Stimulated activated CD8-positive, alpha-beta memory T cell treated with anti-CD3 and anti-CD28 coated beads, Interleukin-7, amount 100 ng/mL, for 48 hours (primary cell): ENCODE measurements around the gene DIS3L2.
"Not testable (repeated sequence)": the region's sequence is repeated elsewhere in the genome, so short reads cannot be mapped to it uniquely, and the experiment has no call there.

Experiments used
- DNase-seq, 2 donors: peaks; one replicate each; pipeline ENCODE4 v3.0.0-alpha.2; 2020; ENCODE audit warnings: low read depth in 1 of 2; ENCODE audit errors: extremely low read depth in 1 of 2

The DIS3L2 gene

DNA sequence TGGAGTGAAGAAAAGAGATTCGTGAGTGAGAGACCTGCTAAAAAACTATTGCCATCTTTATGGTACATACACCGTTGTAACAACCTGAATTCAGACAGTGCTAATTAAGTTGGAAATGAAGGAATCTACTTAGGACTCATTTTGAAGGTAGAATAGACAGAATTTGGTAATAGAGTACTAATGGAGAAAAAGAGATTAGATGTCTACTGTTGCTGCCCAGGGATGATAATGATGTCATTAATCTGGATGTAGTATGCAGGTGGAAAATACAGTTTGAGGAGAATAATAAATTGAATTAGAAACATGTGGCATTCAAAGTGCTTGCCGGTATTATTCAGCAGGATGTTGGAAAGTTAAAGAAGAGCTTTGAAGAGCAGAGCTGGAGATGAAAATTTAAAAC lies 44.7 kb downstream of the DIS3L2 start:
- DNase-seq = no peak

DNA sequence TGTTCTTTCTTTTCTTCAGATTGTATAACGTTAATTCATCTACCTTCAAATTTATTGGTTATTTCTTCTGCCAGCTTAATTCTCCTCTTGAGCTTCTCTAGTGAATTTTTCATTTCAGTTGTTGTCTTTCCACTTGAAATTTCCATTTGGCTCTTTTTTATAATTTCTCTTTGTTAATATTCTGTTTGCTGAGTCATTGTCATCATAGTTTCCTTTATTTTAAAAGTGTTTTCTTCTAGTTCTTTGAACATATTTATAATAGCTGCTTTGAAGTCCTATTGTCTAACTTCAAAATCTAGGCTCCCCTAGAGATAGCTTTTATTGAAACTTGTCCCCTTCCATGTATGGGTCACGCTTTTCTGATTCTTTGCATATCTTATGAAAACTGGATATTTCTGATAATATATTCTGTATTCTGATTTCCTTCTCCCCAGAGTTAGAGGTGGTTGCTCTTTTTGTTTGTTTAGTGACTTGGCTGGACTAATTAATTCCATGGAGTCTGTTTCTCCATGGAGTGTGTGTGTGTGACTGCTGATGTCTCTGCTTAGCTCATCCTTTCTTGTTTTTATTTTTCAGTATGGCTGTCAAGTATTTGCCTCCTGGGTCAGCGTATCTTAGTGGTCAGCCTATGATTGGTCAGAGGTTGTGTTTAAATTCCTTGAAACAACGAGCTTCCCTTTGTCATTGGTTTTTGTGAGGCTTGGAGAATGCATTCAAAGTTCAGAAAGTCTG lies 47.6 kb downstream of the DIS3L2 start:
- no peak for DNase-seq

DNA sequence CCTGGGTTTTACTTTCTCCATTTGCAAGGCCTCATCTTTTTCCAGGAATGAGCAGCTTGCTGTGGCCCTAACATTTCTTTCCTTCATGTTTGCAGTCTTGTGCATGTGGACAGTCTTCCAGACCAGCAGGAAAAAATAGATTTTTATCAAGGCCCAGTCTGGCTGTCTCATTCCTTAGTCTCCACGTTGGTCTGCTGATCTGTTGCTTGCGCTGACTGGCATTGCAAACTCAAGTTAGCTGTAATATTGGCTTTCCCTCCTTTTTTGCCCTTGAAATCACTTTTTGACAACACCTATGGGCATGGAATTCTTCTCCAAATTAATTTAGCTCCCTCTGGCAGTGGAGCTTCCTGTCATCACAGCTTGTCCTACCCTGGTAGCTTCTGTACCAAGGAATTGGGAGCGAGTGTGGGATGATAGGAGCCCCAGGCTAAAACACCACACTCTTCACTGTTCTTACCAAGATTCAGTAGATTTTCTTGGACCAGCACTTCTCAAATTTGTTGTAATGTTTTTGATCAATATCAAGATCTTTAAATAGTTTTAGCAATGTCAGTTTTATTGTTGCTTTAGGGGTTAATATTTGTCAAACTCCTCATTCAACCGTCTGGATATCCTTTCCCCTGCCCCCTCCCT lies 48.2 kb downstream of the DIS3L2 start:
- no peak for DNase-seq

GRCh38 chr2:232013701-232014353 lies 52.3 kb downstream of the DIS3L2 start:
- no peak for DNase-seq

GRCh38 chr2:232014681-232015080 lies 53.2 kb downstream of the DIS3L2 start:
- no peak for DNase-seq

GRCh38 chr2:232018181-232018580 lies 56.7 kb downstream of the DIS3L2 start:
- DNase-seq = no peak

DNA sequence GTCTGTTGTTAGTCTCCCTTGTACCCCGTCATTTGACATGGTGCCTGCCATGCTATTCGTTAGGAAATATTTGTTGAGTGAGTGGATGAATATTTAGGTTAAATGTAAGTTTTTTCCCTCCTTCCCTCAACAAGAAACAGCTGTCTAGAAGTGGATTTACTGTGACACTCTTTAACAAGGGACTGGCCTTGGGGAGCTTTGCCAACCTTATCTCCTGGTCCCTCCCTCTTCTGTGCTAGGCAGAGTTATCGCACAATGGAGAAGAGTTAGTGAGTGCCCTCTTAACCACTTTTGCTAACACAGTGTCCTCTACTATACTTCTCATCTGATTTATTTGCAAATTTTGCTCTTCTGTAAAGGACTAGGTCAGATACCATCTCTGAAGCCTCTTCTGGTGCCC lies 61.2 kb downstream of the DIS3L2 start:
- no peak for DNase-seq

DNA sequence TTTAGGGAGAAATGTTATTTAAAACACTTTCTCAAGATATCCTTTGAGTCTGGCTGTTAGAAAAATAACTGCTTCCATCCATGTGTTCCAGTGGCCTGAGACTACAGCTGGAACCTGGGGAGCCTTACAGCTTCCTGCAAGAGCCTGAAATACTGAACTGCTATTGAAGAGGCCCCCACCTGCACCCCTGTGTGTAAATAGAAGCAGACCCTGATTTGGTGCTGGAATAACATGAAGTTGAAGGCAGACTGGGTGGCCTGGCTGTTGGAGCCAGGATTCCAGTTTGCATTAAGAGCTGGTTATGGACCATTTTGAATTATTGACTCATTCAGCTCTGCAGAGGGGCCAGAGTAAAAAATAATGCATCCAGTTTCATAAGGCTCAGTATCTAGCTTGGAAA lies 61.9 kb downstream of the DIS3L2 start:
- DNase-seq = no peak

- no peak for DNase-seq
Observed at GRCh38 chr2:232024457-232024856, 62.9 kb downstream of the DIS3L2 start.

GRCh38 chr2:232026910-232027309 lies 65.4 kb downstream of the DIS3L2 start:
- no peak for DNase-seq

GRCh38 chr2:232027530-232027929 lies 66.0 kb downstream of the DIS3L2 start:
- no peak for DNase-seq

DNA sequence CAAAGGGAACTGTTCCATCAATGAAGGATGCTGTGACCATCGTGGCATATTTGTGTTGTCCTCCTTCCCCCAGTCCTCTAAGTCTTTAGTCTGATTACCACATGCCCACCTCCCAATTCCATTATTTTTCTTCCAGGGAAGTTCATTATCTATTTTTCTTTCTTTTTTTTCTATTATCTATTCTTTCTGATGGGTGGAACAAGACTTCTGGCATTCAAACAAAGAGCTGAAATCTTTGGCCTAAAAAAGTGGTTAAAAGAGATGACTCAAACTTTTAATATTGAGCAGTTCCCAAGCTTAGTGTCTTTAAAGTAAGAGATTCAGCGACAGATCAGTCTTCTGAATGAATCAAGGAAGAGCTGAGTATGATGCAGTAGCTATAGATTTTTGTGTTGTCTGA lies 66.6 kb downstream of the DIS3L2 start:
- DNase-seq = no peak

DNA sequence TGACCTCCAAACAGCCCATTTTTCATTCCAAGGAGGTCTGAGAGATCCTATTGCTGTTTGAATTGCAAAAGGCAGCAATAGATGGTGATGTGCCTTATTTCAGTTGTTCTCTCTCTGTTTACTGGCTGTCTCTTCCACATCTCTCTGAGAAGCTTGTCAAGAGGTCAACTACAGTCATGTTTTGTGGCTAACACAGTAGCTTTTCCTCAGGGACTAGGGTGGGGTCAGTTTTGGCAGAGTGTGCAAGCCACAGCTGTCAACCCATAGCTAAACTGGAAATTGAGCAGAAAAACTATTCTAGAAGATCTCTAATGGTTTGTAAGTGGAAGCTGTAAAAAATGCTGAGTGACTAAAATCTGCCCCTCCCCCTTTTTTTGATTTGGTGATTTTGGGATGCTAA lies 67.1 kb downstream of the DIS3L2 start:
- no peak for DNase-seq

- no peak for DNase-seq
Observed at GRCh38 chr2:232029346-232029745, 67.8 kb downstream of the DIS3L2 start.

DNA sequence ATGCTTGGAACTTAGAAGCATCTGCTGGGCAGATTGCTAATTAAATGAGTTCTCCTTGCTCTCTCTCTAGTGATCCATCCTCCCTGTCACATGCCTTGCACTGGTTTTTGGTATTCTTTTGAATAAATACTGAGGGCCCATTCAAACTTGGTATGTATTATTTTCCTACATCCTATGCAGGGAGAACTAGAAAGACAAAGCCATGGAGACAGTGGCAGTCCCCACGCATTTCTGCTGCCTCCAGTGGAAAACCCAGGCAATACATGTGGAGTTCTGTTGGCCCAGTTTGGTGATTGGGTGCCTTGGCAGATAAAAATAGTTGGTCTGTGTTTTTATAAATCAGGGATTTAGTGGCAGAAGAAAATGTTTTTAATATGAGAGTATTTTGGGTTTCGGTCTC lies 68.7 kb downstream of the DIS3L2 start:
- DNase-seq = no peak

- DNase-seq = not testable (repeated sequence)
Observed at GRCh38 chr2:232035292-232035691, 73.8 kb downstream of the DIS3L2 start.

- not testable (repeated sequence) for DNase-seq
Observed at GRCh38 chr2:232036876-232037275, 75.4 kb downstream of the DIS3L2 start.

DNA sequence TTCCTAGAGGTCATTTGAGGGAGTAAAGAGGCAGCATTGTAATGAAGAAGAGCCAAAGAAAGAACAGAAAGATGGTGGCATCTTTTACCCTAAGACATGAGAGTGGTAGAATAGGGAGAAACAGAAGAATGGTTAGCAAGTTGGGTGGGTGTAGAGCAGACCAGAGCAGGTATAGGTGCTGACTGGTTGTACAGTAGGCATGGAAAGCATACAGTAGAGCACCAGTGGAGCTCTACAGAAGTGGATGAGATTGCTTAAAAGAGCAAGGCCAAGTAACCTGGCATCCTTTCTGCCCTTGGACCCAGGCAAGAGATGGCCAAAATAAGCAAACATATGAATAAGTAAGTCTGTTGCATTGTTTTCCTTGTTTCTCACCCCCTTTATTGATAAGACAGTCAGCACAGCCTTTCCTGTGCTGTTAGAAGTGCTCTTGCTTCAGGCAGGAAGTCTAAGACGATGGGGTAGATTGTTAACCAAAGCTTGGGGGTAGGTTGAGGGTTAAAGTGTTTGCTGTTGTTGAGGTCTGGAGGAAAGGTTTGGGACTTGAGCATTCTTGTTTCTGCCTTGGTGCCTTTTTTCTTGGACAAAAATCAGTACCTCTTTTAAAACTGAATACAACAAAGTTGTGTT lies 76.9 kb downstream of the DIS3L2 start:
- DNase-seq = no peak

DNA sequence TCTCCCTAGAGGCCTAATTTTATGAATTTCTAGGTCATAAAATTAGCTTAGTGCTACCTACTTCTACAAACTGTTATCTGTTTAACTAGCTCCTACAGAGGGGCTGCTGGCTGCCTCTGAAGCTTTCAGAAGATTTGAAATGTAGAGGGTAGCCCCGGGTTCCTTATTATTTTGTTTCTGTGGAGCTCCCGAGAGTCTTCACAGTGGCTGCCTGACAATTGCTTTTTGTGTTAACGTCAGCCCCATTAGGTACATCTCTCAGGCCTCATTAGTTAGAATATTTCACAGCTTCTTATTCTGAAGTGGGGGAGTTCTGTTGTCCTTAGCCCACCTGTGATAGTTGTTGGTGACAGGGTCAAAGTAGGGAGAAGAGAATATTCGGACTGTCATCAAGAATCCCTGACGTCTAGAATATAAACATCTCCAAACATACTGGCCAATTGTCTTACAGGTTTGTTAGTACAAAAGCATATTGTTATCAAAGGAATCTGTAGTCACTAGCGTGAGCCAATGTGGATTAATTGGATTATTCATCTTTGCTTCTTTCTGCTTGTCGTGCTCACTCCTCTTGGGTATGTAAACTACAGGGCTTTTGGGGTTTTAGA lies 77.5 kb downstream of the DIS3L2 start:
- no peak for DNase-seq

GRCh38 chr2:232042911-232043574 lies 81.5 kb downstream of the DIS3L2 start:
- DNase-seq = no peak

DNA sequence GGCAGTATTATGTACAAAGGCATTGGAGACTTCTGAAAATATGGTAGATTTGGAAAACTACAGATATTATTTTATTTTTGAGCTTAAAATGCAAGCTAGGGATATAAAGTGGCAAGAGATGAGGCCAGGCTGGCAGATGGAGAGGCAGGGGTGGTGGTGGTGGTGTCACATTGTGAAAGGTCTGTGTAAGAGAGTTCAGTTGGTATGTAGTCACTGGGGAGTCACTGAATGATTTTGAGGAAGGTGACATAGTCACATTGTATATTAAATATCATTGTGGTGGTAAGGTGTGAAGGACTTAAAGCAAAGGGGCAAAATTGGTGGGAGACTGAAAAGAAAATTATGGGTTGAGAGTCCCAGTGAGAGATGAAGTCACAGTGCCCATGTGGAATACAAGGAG lies 82.5 kb downstream of the DIS3L2 start:
- no peak for DNase-seq
